ENCODE data around the gene ECE1.

GRCh38 chr1:21232044-21232443 is 58.2 kb downstream of the ECE1 start:
- TF ChIP-seq, protein P1, sequence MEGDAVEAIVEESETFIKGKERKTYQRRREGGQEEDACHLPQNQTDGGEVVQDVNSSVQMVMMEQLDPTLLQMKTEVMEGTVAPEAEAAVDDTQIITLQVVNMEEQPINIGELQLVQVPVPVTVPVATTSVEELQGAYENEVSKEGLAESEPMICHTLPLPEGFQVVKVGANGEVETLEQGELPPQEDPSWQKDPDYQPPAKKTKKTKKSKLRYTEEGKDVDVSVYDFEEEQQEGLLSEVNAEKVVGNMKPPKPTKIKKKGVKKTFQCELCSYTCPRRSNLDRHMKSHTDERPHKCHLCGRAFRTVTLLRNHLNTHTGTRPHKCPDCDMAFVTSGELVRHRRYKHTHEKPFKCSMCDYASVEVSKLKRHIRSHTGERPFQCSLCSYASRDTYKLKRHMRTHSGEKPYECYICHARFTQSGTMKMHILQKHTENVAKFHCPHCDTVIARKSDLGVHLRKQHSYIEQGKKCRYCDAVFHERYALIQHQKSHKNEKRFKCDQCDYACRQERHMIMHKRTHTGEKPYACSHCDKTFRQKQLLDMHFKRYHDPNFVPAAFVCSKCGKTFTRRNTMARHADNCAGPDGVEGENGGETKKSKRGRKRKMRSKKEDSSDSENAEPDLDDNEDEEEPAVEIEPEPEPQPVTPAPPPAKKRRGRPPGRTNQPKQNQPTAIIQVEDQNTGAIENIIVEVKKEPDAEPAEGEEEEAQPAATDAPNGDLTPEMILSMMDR (conservative IDR thresholded peaks at IDR 0.05 in 1 of 2, IDR thresholded peaks at IDR 0.05 in 1 of 2; ENCODE audit: low read depth in 1 of 2, low read length in 2 of 2): peak; percentile 68 to 75
- TF ChIP-seq EZH2 (IDR thresholded peaks at IDR 0.05; ENCODE audit: low read length, missing control alignments): no peak
